IMR-90 (cell line): ENCODE measurements around the gene MAN1C1. TPM values are rescaled to one million over a fixed set of nuclear protein-coding genes. Genes with fewer than 3 reads are reported as not detected.

Source experiments
- ATAC-seq: fragments of 200-7000 bp; cut with Tn5 transposase; 2 replicates; pipeline ENCODE4 v1.9.1; 2020; ENCODE audit warnings: low read depth, mild to moderate bottlenecking, moderate library complexity
- BruUV-seq: library from RNA; stranded (reverse); fragments of 400-500 nt; replicated peaks from 2 replicates; lab custom pipeline; 2021; lab: Mats Ljungman, UMichigan
- CTCF ChIA-PET: fragments of 300-600 bp; formaldehyde crosslinking; extraction: SDS; loops from one replicate; lab custom pipeline; 2021; ENCODE audit warnings: antibody characterized with exemption; lab: Yijun Ruan, JAX
- POLR2A ChIA-PET: fragments of 300-600 bp; sonication (Branson Sonifier 250); formaldehyde crosslinking; loops from one replicate; lab custom pipeline; 2022; ENCODE audit warnings: antibody characterized with exemption; ENCODE audit not compliant: unreplicated experiment; lab: Charles Lee
- DNase-seq: peaks from one replicate; pipeline ENCODE4 v3.0.0; 2013
- H2AFZ ChIP-seq: replicated peaks from 2 replicates; pipeline ENCODE3; 2013; ENCODE audit warnings: low read length, mild to moderate bottlenecking; ENCODE audit not compliant: poor library complexity
- H2AK5ac ChIP-seq: 2 replicates; pipeline ENCODE4 v1.6.1; 2013; ENCODE audit warnings: low read depth, low read length, inconsistent platforms
- H2AK9ac ChIP-seq: replicated peaks from 2 replicates; pipeline ENCODE3; 2013; ENCODE audit warnings: mild to moderate bottlenecking, low read depth, low read length, moderate library complexity; ENCODE audit not compliant: poor library complexity
- H2BK120ac ChIP-seq: 2 replicates; pipeline ENCODE4 v1.6.1; 2013; ENCODE audit warnings: low read depth, low read length, inconsistent platforms
- H2BK15ac ChIP-seq: 3 replicates; pipeline ENCODE4 v1.6.1; 2013; ENCODE audit warnings: low read depth, low read length, inconsistent platforms
- H2BK20ac ChIP-seq: 2 replicates; pipeline ENCODE4 v1.6.1; 2013; ENCODE audit warnings: low read depth, mild to moderate bottlenecking, inconsistent platforms, low read length, moderate library complexity
- H2BK5ac ChIP-seq: 2 replicates; pipeline ENCODE4 v1.6.1; 2013; ENCODE audit warnings: mild to moderate bottlenecking, low read depth, low read length, inconsistent platforms; ENCODE audit not compliant: poor library complexity, severe bottlenecking
- H3K14ac ChIP-seq: replicated peaks from 2 replicates; pipeline ENCODE4 v1.6.1; 2013; ENCODE audit warnings: low read depth, low read length, inconsistent platforms
- H3K18ac ChIP-seq: 2 replicates; pipeline ENCODE4 v1.6.1; 2013; ENCODE audit warnings: low read depth, low read length, control low read depth
- H3K23ac ChIP-seq: 2 replicates; pipeline ENCODE4 v1.6.1; 2013; ENCODE audit warnings: low read depth, low read length, inconsistent platforms
- H3K27ac ChIP-seq: 2 replicates; pipeline ENCODE4 v1.5.1; 2013; ENCODE audit warnings: mild to moderate bottlenecking, control low read depth, low read length; ENCODE audit not compliant: insufficient read depth
- H3K27me3 ChIP-seq: 2 replicates; pipeline ENCODE4 v1.6.1; 2013; ENCODE audit warnings: low read length; ENCODE audit not compliant: control insufficient read depth, insufficient read depth
- H3K36me3 ChIP-seq: 2 replicates; pipeline ENCODE4 v1.6.1; 2013; ENCODE audit warnings: low read length, mixed read lengths; ENCODE audit not compliant: control insufficient read depth, insufficient read depth
- H3K4ac ChIP-seq: 2 replicates; pipeline ENCODE4 v1.6.1; 2013; ENCODE audit warnings: low read depth, low read length, inconsistent platforms
- H3K4me1 ChIP-seq: 2 replicates; pipeline ENCODE4 v1.6.1; 2013; ENCODE audit warnings: low read length, mixed read lengths; ENCODE audit not compliant: control insufficient read depth, insufficient read depth
- H3K4me2 ChIP-seq: 2 replicates; pipeline ENCODE4 v1.6.1; 2013; ENCODE audit warnings: low read depth, mild to moderate bottlenecking, control low read depth, low read length, moderate library complexity
- H3K4me3 ChIP-seq: 2 replicates; pipeline ENCODE4 v1.5.1; 2013; ENCODE audit warnings: low read depth, mild to moderate bottlenecking, control low read depth, low read length, moderate library complexity; ENCODE audit not compliant: insufficient read depth
- H3K56ac ChIP-seq: 2 replicates; pipeline ENCODE4 v1.6.1; 2013; ENCODE audit warnings: low read length, inconsistent platforms; ENCODE audit not compliant: insufficient read depth; ENCODE audit errors: extremely low read depth
- H3K79me1 ChIP-seq, 2 experiments: 2 replicates each; pipeline ENCODE4 v1.6.1; 2013; ENCODE audit warnings: low read length in 2 of 2, inconsistent platforms in 1 of 2, low read depth in 1 of 2
- H3K9ac ChIP-seq: 2 replicates; pipeline ENCODE4 v1.6.1; 2013; ENCODE audit warnings: low read depth, low read length, control low read depth
- H3K9me1 ChIP-seq: 2 replicates; pipeline ENCODE4 v1.6.1; 2013; ENCODE audit warnings: low read length, inconsistent platforms; ENCODE audit not compliant: insufficient read depth
- H3K9me3 ChIP-seq: 2 replicates; pipeline ENCODE4 v1.6.1; 2013; ENCODE audit warnings: low read length; ENCODE audit not compliant: control insufficient read depth, insufficient read depth
- H4K20me1 ChIP-seq: 2 replicates; pipeline ENCODE4 v1.6.1; 2013; ENCODE audit warnings: low read length, inconsistent platforms; ENCODE audit not compliant: insufficient read depth
- H4K5ac ChIP-seq: 2 replicates; pipeline ENCODE4 v1.6.1; 2013; ENCODE audit warnings: mild to moderate bottlenecking, low read depth, low read length, control low read depth
- H4K8ac ChIP-seq, 2 experiments: 2 replicates each; pipeline ENCODE4 v1.6.1; 2013; ENCODE audit warnings: low read depth in 2 of 2, low read length in 2 of 2, control low read depth in 1 of 2, inconsistent platforms in 1 of 2
- H4K91ac ChIP-seq: 2 replicates; pipeline ENCODE4 v1.6.1; 2013; ENCODE audit warnings: low read depth, low read length, inconsistent platforms; ENCODE audit not compliant: insufficient read depth
- BHLHE40 ChIP-seq: fragments of 150-350 bp; IDR thresholded peaks from 2 replicates; pipeline ENCODE4 v1.6.1; 2016; ENCODE audit warnings: mild to moderate bottlenecking, low read depth, low read length
- ELK1 ChIP-seq: fragments of 150-350 bp; IDR thresholded peaks from 2 replicates; pipeline ENCODE4 v1.6.1; 2016; ENCODE audit warnings: low read depth, mild to moderate bottlenecking, low read length, moderate library complexity, borderline replicate concordance
- MAFK ChIP-seq: IDR thresholded peaks from 2 replicates; pipeline ENCODE4 v1.6.1; 2012; ENCODE audit warnings: low read depth, low read length, improper control_type of control experiment
- MAZ ChIP-seq: IDR thresholded peaks from 2 replicates; pipeline ENCODE4 v1.6.1; 2012; ENCODE audit warnings: low read depth, mild to moderate bottlenecking, low read length, improper control_type of control experiment, moderate library complexity, borderline replicate concordance
- MXI1 ChIP-seq: IDR thresholded peaks from 2 replicates; pipeline ENCODE4 v1.6.1; 2012; ENCODE audit warnings: low read depth, mild to moderate bottlenecking, low read length, moderate library complexity, borderline replicate concordance
- NFE2L2 ChIP-seq: fragments of 150-350 bp; IDR thresholded peaks from 2 replicates; pipeline ENCODE4 v1.6.1; 2016; ENCODE audit warnings: low read depth, mild to moderate bottlenecking, low read length
- POLR2A ChIP-seq: IDR thresholded peaks from 2 replicates; pipeline ENCODE4 v1.6.1; 2012; ENCODE audit warnings: mild to moderate bottlenecking, low read depth, low read length
- RFX5 ChIP-seq: IDR thresholded peaks from 2 replicates; pipeline ENCODE4 v1.8.0; 2012; ENCODE audit warnings: low read depth, mild to moderate bottlenecking, low read length, moderate library complexity
- SMC3 ChIP-seq: fragments of 150-350 bp; IDR thresholded peaks from 2 replicates; pipeline ENCODE4 v1.6.1; 2016; ENCODE audit warnings: low read depth, mild to moderate bottlenecking, antibody characterized with exemption, low read length, moderate library complexity
- USF2 ChIP-seq: fragments of 150-350 bp; IDR thresholded peaks from 2 replicates; pipeline ENCODE4 v1.6.1; 2017; ENCODE audit warnings: mild to moderate bottlenecking, antibody characterized with exemption, low read length, low read depth
- WGBS, 2 experiments: methylation state at CpG; one replicate each; pipeline versions ENCODE4 v1.1.5 to v1.1.7; 2013; ENCODE audit warnings: missing lambda C conversion rate in 2 of 2; ENCODE audit not compliant: insufficient read length in 1 of 2; ENCODE audit errors: extremely low coverage in 2 of 2; 5-methylcytosine and 5-hydroxymethylcytosine counted together
- dilution Hi-C: fragments of 300-500 bp; cut with HindIII; formaldehyde crosslinking; loops from one replicate; pipeline ENCODE4 v1.14.3; 2018; ENCODE audit warnings: low sequenced_read_pairs; ENCODE audit not compliant: unreplicated experiment
- in situ Hi-C: fragments of 300-500 bp; cut with MboI; formaldehyde crosslinking; loops from 3 replicates; pipeline ENCODE4 v1.14.3; 2019; ENCODE audit warnings: low sequenced_read_pairs, inconsistent platforms, mixed read lengths
- intact Hi-C: fragments of 100-400 bp; cut with micrococcal nuclease; formaldehyde crosslinking; loops from 2 replicates; pipeline ENCODE4 v1.10.0; 2022
- polyA plus RNA-seq, 3 experiments: library from polyadenylated mRNA; depleted of rRNA; stranded (reverse); fragments of >200 nt; gene quantifications; 2 replicates each; pipeline ENCODE4 v1.2.3, GENCODE V29; 2012; ENCODE audit warnings: low replicate concordance in 1 of 3
- total RNA-seq: library from RNA; depleted of rRNA; stranded (reverse); fragments of >200 nt; gene quantifications from 2 replicates; pipeline ENCODE4 v1.2.3, GENCODE V29; 2012

MAN1C1 gene
- total and polyA plus RNA-seq, 2 of the 4 experiments (the other 2 are of a cell fraction), result 3.2 to 11.3 TPM

- H3K18ac ChIP-seq, result no peak overlapping the region
- no peak overlapping the region for H3K9ac ChIP-seq
- no peak overlapping the region for H3K14ac ChIP-seq
- ATAC-seq (no peak), DNase-seq (no peak)
- H2AFZ ChIP-seq, result no peak overlapping the region
- WGBS, 2 experiments, result no CpG with 5 or more reads among the region's 3 CpGs
- CTCF ChIA-PET, result no interaction called here
- H4K20me1 ChIP-seq, result no peaks in the 10 kb centered on the region; the same call in 1 of the 2 replicates
- intact Hi-C loops, result no loop called here
- H3K56ac ChIP-seq, result no peak overlapping the region
- no peak overlapping the region for H2BK120ac ChIP-seq
- H2BK20ac ChIP-seq, result no peak overlapping the region
- H3K9me1 ChIP-seq, result peaks cover 2% of the 10 kb centered on the region; the same call in 1 of the 2 replicates
- no peaks in the 10 kb centered on the region for H3K27me3 ChIP-seq
- H4K5ac ChIP-seq, result no peak overlapping the region
- no peaks in the 10 kb centered on the region for H3K79me1 ChIP-seq
- H3K4me3 ChIP-seq, result no peak overlapping the region
- peaks cover 20% of the 10 kb centered on the region; the same call in 1 of the 2 replicates for H3K36me3 ChIP-seq
- TF ChIP-seq SMC3 (no peak), RFX5 (no peak), NFE2L2 (no peak), ELK1 (no peak), MAFK (no peak), MXI1 (no peak), MAZ (no peak), BHLHE40 (no peak), USF2 (no peak), POLR2A (no peak)
- H2BK15ac ChIP-seq, result no peak overlapping the region
- POLR2A ChIA-PET, result no interaction called here
- H2AK9ac ChIP-seq, result no peak overlapping the region
- H2AK5ac ChIP-seq, result no peak overlapping the region
- BruUV-seq, result no TSS peak
- peaks cover 9% of the 10 kb centered on the region for H3K4me1 ChIP-seq
- H4K8ac ChIP-seq, result no peak overlapping the region
- no peak overlapping the region for H3K4ac ChIP-seq
- H3K23ac ChIP-seq, result no peak overlapping the region
- H3K27ac ChIP-seq, result no peak overlapping the region
- dilution Hi-C loops, result no loop called here
- no peaks in the 10 kb centered on the region for H3K9me3 ChIP-seq
- H3K4me2 ChIP-seq, result no peak overlapping the region
- no peak overlapping the region for H4K91ac ChIP-seq
- in situ Hi-C loops, result no loop called here
- no peak overlapping the region for H2BK5ac ChIP-seq
These were observed 164.5 kb downstream of the MAN1C1 start for GRCh38 chr1:25781130-25781433.
